Activated CD8-positive, alpha-beta memory T cell treated with anti-CD3 and anti-CD28 coated beads, Interleukin-2, amount 50 U/mL, for 48 hours (primary cell): Measurements from ENCODE around the gene LRRC4C.

ENCODE experiments used
- DNase-seq: peaks from one replicate; pipeline ENCODE4 v3.0.0-alpha.2; 2020

The LRRC4C gene

GRCh38 chr11:41320238-41320637, 139.2 kb downstream of the LRRC4C start:
- no peak for DNase-seq

DNA sequence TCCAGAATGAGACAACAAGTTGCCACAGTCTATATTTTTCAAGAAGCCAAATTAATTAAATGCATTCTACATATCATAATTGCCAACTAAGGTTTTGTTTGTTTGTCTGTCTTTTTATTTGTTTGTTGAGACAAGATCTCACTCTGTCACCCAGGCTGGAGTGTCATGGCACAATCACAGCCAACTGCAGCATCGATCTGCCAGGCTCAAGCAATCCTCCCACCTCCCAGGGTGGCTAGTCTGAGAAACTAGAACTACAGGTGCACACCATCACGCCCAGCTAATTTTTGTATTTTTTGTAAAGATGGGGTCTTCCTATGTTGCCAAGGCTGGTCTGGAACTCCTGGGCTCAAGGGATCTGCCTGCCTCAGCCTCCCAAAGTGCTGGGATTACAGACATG, 140.0 kb downstream of the LRRC4C start:
- no peak for DNase-seq

DNA sequence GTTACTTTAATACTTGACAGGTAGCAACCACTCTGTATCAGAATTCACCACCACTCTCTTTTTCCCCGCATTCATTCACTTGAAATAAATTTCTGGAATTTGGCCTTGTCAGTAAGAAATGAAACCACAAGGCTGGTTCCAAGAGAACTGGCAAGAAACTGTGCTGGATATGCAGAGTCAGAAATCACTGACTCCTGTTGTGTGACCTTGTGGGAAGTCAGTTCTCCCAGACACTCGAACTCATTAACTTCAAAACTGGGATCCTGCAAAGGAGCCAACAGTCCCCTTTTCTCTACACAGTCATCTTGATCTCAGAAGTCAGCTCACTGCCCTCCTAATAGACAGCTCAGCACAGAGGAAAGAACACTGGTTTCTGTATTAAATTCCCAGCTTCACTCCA, 142.7 kb downstream of the LRRC4C start:
- DNase-seq = no peak

DNA sequence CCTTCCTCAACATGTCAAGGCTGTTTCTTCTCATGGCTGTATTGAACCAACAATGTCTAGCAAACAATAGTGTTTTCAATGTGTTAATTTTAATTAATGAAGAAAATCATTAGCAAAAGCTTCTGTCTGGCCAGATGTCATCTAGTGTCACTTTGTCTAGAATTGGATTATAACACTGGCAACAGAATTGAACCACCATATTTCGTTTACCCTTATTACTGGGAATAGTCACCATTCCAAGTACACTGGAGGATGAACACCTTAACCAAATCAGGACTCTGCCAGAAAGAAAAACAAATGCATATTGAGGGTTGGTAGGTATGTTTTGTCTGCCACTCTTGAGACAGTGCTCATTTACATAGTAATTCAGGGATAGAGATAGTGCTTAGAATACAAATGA, 146.2 kb downstream of the LRRC4C start:
- no peak for DNase-seq

GRCh38 chr11:41309716-41310115, 149.7 kb downstream of the LRRC4C start:
- no peak for DNase-seq

- no peak for DNase-seq
Measured at GRCh38 chr11:41309111-41309522, 150.3 kb downstream of the LRRC4C start.

DNA sequence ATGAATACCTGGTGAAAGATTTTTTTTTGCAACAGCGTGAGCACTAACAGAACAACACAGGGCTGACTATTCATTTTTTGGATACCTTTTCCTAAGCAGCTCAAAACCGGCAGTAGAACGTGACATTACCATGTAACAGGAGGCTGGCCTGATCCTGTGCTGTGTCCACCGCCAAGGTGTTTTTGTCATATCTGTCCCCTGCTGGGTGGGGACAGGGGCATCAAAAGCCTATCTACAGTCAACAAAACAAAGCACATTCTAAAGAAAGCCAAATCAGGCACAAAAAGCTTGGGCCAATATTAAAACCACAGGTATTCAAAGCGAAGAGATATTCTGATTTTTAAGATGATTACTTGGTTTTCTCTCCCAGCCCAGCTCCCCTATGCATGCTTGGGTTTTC, 151.2 kb downstream of the LRRC4C start:
- no peak for DNase-seq

- DNase-seq = no peak
Measured at GRCh38 chr11:41307296-41308080, 152.0 kb downstream of the LRRC4C start.

DNA sequence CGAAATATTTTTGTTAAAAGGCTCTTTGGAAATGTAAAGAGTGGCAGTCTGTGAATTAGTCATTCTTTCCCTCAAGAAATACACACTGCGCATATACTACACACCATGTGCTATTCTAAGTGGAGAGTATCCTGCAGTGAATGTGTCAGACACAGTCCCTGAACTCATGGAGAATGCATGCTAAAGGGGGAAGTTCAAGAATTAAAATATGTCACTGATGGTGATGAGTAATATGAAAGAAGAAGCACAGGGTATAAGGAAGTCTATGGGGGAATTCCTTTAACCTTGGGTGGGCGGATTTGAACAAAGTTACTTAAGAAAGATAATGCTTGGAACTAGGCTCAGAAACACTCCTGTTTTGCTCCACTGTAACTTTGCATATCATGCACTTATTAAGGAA, 153.0 kb downstream of the LRRC4C start:
- no peak for DNase-seq

DNA sequence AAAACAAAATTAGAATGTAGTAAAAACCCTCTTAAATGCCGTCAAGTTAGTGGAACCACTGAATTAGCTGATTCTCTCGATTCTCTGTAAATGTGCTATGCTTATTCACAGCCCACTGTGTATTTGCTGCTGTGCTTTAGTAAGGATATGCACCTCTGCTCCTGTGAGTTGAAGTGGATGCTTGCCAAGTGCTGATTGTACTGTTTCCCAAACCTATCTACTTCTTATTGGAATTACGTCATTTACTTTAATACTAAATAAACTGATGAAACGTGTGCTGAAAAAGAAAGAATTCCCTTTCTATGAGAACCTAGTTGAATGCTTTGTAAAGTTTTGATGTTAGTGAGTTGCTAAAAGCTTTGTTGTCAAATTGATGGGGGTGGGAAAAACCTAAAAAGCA, 158.4 kb downstream of the LRRC4C start:
- no peak for DNase-seq

GRCh38 chr11:41289408-41289807, 170.0 kb downstream of the LRRC4C start:
- no peak for DNase-seq

DNA sequence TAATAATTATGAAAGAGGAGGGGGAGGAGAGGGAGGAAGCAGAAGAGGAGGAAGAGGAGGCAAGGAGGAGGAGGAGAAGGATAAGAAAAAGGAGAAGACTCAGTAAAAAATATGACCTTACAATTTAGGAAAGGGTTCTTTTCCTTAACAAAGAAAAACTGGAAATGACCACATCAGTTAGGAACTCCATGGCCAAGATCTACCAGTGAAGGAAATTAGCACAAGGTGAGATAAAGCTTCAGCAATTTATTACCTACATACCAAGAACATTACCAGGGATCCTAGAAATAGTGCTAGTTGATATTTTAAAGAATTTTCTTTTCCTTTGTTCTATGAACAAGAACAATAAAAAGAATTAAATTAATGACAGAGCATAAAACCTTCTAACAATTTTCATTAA, 172.7 kb downstream of the LRRC4C start:
- no peak for DNase-seq

- no peak for DNase-seq
Measured at GRCh38 chr11:41284354-41284753, 175.1 kb downstream of the LRRC4C start.

DNA sequence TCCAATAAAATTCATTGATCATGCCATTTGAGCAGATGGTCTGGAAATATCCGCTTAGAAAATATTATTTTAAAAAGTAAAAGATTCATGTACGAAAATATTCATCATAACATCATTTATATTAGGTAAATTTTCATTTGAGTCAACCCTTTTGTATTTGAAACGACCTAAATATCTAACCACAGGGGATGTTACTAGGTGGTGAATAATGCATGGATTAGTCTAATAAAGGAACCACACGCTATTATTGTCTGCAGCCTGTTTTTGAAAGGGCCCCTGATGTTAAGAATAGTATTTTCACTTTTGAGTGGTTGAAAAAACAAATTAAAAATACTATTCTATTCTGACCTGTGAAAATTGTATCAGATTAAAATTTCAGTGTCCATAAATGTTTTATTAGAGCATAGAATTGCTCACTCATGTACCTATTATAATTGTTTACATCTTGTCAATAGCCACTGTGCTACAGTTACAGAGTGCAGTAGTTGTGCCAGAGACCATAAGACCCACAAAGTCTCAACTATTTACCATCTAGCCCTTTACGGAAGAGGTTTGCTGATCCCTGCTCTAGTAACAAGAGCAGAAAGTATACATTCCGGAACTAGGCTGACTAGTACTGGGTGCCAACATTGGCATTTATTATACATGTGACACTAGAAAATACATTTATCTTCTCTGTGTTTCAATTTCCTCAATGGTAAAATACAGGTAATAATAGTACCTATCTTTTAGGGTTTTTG, 176.1 kb downstream of the LRRC4C start:
- DNase-seq = no peak

GRCh38 chr11:41282395-41282794, 177.1 kb downstream of the LRRC4C start:
- DNase-seq = no peak

DNA sequence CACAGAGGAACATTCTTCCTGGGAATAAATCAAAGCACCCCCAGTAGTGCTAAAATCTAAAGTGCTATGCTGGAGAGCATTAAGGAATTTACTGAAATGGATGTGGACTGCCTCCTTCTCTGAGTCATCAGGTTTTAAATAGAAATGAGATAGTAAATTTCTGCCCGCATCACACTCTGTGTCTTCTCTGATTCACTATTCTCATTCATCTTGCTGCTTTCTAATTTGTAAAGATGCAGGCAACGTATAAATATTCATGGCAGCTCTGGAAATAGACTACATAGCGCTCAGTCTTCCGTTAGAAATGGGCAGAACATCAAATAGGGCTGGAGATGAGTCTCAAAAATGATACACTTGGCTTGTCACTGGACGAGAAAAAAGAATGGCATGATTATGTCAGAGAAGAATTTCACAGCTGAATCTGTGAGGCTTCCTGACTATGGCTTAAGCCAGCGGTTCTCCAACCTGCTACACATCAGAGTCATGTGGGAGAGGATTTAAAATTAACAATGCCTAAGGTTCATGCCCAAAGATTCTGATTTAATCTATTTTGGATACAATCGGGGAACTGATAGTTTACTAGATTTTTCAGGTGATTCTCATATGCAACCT, 178.2 kb downstream of the LRRC4C start:
- DNase-seq = no peak

DNA sequence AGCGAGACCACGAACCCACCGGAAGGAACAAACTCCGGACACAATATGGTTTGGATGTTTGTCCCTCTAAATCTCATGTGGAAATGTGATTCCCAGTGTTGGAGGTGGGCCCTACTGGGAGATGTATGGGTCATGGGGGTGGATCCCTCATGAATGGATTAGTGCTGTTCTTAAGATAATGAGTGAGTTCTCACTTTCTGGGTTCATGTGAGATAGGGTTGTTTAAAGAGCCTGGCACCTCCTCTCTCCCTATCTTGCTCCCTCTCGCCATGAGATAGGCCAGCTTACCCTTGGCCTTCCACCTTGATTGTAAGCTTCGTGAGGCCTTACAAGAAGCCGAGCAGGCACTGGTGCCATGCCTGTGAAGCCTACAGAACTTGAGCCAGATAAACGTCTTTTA, 184.6 kb downstream of the LRRC4C start:
- no peak for DNase-seq

- DNase-seq = no peak
Measured at GRCh38 chr11:41273908-41274307, 185.5 kb downstream of the LRRC4C start.

DNA sequence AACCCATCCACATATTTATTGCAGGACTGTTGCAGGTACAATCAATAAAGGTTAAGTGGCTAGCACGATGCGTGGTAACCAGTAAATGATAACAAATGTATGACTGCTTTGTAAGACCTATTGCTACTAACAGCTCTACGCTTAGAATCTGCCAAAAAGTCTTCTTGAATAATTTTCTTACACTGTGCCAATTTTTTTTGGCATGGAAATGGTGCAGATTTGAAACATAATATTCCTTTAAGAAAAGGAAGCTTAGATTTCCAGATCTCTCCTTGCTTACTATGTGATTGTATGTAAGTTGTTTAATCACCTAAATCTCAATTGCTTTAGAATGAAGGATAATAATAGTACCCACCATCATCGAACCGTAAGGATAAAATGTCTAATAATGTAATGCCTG, 192.0 kb downstream of the LRRC4C start:
- no peak for DNase-seq

DNA sequence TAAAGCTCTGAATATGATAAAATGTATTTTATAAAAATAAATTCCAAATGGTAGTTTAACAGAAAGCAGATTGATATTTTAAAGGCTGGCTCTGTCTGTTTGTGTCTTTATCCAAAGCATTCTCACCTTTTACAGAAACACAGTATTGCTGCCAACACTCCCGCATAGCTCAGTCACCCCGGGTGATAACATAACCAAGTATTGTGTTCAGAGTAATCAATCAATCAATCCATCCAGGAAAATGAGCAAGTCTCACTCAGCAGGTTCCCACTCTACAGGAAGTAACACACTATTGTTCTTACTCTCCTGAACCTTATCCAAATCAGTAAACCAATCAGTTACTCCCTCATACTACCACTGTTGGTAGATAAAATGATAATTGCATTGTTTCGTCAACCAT, 203.4 kb downstream of the LRRC4C start:
- no peak for DNase-seq

- no peak for DNase-seq
Measured at GRCh38 chr11:41254966-41255365, 204.5 kb downstream of the LRRC4C start.

DNA sequence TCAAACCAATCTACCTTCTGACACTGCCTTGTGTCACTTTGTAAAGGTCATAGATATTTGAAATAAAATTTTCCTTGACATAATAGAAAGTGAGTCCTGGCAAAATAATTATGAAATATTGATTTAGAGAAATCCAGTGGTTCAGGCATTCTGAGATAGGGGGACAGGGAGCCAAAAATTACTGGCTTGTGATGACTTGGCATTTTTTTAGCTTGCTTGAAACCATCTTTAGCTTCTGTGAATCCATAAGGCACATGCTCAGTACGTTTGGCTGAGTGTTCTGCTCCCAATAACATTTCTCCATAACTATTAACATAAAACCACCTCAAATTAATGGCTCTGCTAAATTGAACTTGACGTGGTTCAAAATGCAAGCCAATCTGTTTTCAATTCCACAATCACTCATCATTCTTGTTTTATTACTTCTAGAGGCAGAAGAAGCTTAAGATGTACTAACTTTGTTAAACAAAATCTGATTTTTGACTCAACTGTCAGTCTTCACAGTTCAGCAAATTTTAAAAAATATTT, 209.0 kb downstream of the LRRC4C start:
- no peak for DNase-seq

- no peak for DNase-seq
Measured at GRCh38 chr11:41247621-41248020, 211.8 kb downstream of the LRRC4C start.

- no peak for DNase-seq
Measured at GRCh38 chr11:41246399-41246745, 213.1 kb downstream of the LRRC4C start.
